CD4-positive, alpha-beta T cell treated with Interleukin-17A for 4 hours (primary cell): ENCODE data around the gene MRE11.
"Not testable (repeated sequence)": the region's sequence is repeated elsewhere in the genome, so short reads cannot be mapped to it uniquely, and the experiment has no call there.

Source experiments
- DNase-seq: peaks from one replicate; pipeline ENCODE4 v3.0.0-alpha.2; 2020; ENCODE audit warnings: mixed read lengths

The MRE11 gene

GRCh38 chr11:94493281-94494125 is at the start of gene MRE11, which contains the start of gene ANKRD49:
Gene MRE11 (minus strand): TSS chr11:94493844. CDS start chr11:94492801, 1,043 bp downstream.
Gene ANKRD49 (plus strand): TSS chr11:94493984. CDS start chr11:94496694, 2,710 bp downstream.
- DNase-seq: peak; percentile 94

GRCh38 chr11:94539420-94539819 is 45.8 kb upstream of the MRE11 start:
- no peak for DNase-seq

GRCh38 chr11:94537031-94537600 is 43.5 kb upstream of the MRE11 start:
- DNase-seq: no peak

- DNase-seq: no peak
Observed at GRCh38 chr11:94536386-94536785, 42.7 kb upstream of the MRE11 start.

- DNase-seq: no peak
Observed at GRCh38 chr11:94533696-94534630, 40.3 kb upstream of the MRE11 start.

- no peak for DNase-seq
Observed at GRCh38 chr11:94533206-94533605, 39.6 kb upstream of the MRE11 start.

- no peak for DNase-seq
Observed at GRCh38 chr11:94532211-94532610, 38.6 kb upstream of the MRE11 start.

- no peak for DNase-seq
Observed at GRCh38 chr11:94528551-94528950, 34.9 kb upstream of the MRE11 start.

- no peak for DNase-seq
Observed at GRCh38 chr11:94526645-94527438, 33.2 kb upstream of the MRE11 start.

- no peak for DNase-seq
Observed at GRCh38 chr11:94525546-94526324, 32.1 kb upstream of the MRE11 start.

GRCh38 chr11:94524341-94524740 is 30.7 kb upstream of the MRE11 start:
- no peak for DNase-seq

- no peak for DNase-seq
Observed at GRCh38 chr11:94521684-94522083, 28.0 kb upstream of the MRE11 start.

- DNase-seq: peak; percentile 21
Observed at GRCh38 chr11:94519478-94520084, 25.9 kb upstream of the MRE11 start.

- no peak for DNase-seq
Observed at GRCh38 chr11:94518300-94518699, 24.7 kb upstream of the MRE11 start.

- DNase-seq: no peak
Observed at GRCh38 chr11:94516725-94517124, 23.1 kb upstream of the MRE11 start.

- no peak for DNase-seq
Observed at GRCh38 chr11:94515398-94515797, 21.8 kb upstream of the MRE11 start.

GRCh38 chr11:94513091-94513490 is 19.4 kb upstream of the MRE11 start:
- no peak for DNase-seq

- peak; percentile 76 for DNase-seq
Observed at GRCh38 chr11:94511932-94512781, 18.5 kb upstream of the MRE11 start, which contains the start of gene C11orf97. Gene C11orf97 (plus strand): TSS chr11:94512461. CDS start chr11:94512529, 68 bp downstream.

GRCh38 chr11:94507485-94507884 is 13.8 kb upstream of the MRE11 start:
- DNase-seq: no peak

GRCh38 chr11:94506513-94506912 is 12.9 kb upstream of the MRE11 start:
- DNase-seq: not testable (repeated sequence)
